ENCODE results near the gene PLGRKT.

GRCh38 chr9:5453673-5454072 is 15.9 kb upstream of the PLGRKT start:
- TF ChIP-seq, protein P1, sequence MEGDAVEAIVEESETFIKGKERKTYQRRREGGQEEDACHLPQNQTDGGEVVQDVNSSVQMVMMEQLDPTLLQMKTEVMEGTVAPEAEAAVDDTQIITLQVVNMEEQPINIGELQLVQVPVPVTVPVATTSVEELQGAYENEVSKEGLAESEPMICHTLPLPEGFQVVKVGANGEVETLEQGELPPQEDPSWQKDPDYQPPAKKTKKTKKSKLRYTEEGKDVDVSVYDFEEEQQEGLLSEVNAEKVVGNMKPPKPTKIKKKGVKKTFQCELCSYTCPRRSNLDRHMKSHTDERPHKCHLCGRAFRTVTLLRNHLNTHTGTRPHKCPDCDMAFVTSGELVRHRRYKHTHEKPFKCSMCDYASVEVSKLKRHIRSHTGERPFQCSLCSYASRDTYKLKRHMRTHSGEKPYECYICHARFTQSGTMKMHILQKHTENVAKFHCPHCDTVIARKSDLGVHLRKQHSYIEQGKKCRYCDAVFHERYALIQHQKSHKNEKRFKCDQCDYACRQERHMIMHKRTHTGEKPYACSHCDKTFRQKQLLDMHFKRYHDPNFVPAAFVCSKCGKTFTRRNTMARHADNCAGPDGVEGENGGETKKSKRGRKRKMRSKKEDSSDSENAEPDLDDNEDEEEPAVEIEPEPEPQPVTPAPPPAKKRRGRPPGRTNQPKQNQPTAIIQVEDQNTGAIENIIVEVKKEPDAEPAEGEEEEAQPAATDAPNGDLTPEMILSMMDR (conservative IDR thresholded peaks at IDR 0.05; ENCODE audit: low read depth in 2 of 2): no peak
- TF ChIP-seq CREB1 (CRISPR knock-in tag; IDR thresholded peaks at IDR 0.05; ENCODE audit: low read depth): no peak
